H1 (cell line): Measurements from ENCODE around the gene SMG1. TPM values are rescaled to one million over a fixed set of nuclear protein-coding genes. Genes with fewer than 3 reads are reported as not detected.
"Not testable (repeated sequence)": the region's sequence is repeated elsewhere in the genome, so short reads cannot be mapped to it uniquely, and the experiment has no call there.

Experiments used
- CTCF ChIA-PET: fragments of 300-600 bp; sonication (Branson Sonifier 250); formaldehyde crosslinking; loops from one replicate; lab custom pipeline; 2021; ENCODE audit not compliant: partially characterized antibody; lab: Charles Lee
- POLR2A ChIA-PET: fragments of 300-600 bp; sonication (Branson Sonifier 250); formaldehyde crosslinking; loops from one replicate; lab custom pipeline; 2021; ENCODE audit warnings: inconsistent platforms; ENCODE audit not compliant: partially characterized antibody; lab: Charles Lee
- DNase-seq, 2 experiments: peaks; one replicate each; pipeline versions ENCODE4 v3.0.0 to v3.0.0-alpha.2; 2010 to 2022; ENCODE audit warnings: low spot score in 2 of 2, low read depth in 1 of 2, mixed read lengths in 1 of 2
- FAIRE-seq: peaks from 2 replicates; lab custom pipeline; 2011; peaks lifted over from hg19 to GRCh38; lab: Jason Lieb, UNC
- H2AFZ ChIP-seq: 2 replicates; pipeline ENCODE4 v1.8.1; 2012; ENCODE audit warnings: low read length, inconsistent platforms
- H2AK5ac ChIP-seq: 2 replicates; pipeline ENCODE4 v1.6.1; 2013; ENCODE audit warnings: low read depth, low read length
- H2BK120ac ChIP-seq: replicated peaks from 2 replicates; pipeline ENCODE3; 2013; ENCODE audit warnings: low read depth, low read length, inconsistent platforms
- H2BK12ac ChIP-seq: 2 replicates; pipeline ENCODE4 v1.6.1; 2013; ENCODE audit warnings: low read depth, low read length
- H2BK15ac ChIP-seq: 2 replicates; pipeline ENCODE4 v1.6.1; 2013; ENCODE audit warnings: low read length
- H2BK20ac ChIP-seq: 2 replicates; pipeline ENCODE4 v1.6.1; 2013; ENCODE audit warnings: low read length
- H2BK5ac ChIP-seq: 2 replicates; pipeline ENCODE4 v1.6.1; 2013; ENCODE audit warnings: low read depth, low read length
- H3K14ac ChIP-seq: 2 replicates; pipeline ENCODE4 v1.6.1; 2013; ENCODE audit warnings: inconsistent platforms; ENCODE audit not compliant: insufficient read length
- H3K18ac ChIP-seq: 2 replicates; pipeline ENCODE4 v1.6.1; 2013; ENCODE audit warnings: low read length; ENCODE audit errors: extremely low read depth
- H3K23ac ChIP-seq: 2 replicates; pipeline ENCODE4 v1.6.1; 2013; ENCODE audit warnings: inconsistent platforms; ENCODE audit not compliant: insufficient read length
- H3K23me2 ChIP-seq: 2 replicates; pipeline ENCODE4 v1.6.1; 2013; ENCODE audit warnings: low read depth, low read length
- H3K27ac ChIP-seq: 2 replicates; pipeline ENCODE4 v1.6.1; 2011; ENCODE audit warnings: low read depth, low read length, inconsistent platforms
- H3K27me3 ChIP-seq, 4 experiments: replicated peaks in 1 of 4; 1 replicate in 1 of 4; 2 replicates in 3 of 4; pipeline versions ENCODE4 v1.6.1 to v1.8.1; 2011 to 2013; ENCODE audit warnings: low read length in 3 of 4, mild to moderate bottlenecking in 3 of 4, inconsistent platforms in 2 of 4, mixed read lengths in 2 of 4, moderate library complexity in 1 of 4; ENCODE audit not compliant: control insufficient read depth in 3 of 4, insufficient read depth in 3 of 4; ENCODE audit errors: extremely low read depth in 1 of 4
- H3K36me3 ChIP-seq, 4 experiments: 2 replicates each; pipeline versions ENCODE4 v1.6.1 to v1.8.1; 2011 to 2013; ENCODE audit warnings: mild to moderate bottlenecking in 4 of 4, low read length in 3 of 4, moderate library complexity in 2 of 4, control low read depth in 1 of 4, inconsistent platforms in 1 of 4; ENCODE audit not compliant: insufficient read depth in 4 of 4, control insufficient read depth in 2 of 4
- H3K4ac ChIP-seq: replicated peaks from 2 replicates; pipeline ENCODE3; 2013; ENCODE audit warnings: low read length, low read depth, mixed read lengths, inconsistent platforms; ENCODE audit not compliant: insufficient read length
- H3K4me1 ChIP-seq, 4 experiments: replicated peaks in 1 of 4; 1 replicate in 1 of 4; 2 replicates in 3 of 4; pipeline versions ENCODE4 v1.6.1 to v1.8.1; 2011 to 2013; ENCODE audit warnings: low read length in 3 of 4, inconsistent platforms in 2 of 4, mixed read lengths in 1 of 4; ENCODE audit not compliant: insufficient read depth in 4 of 4, control insufficient read depth in 3 of 4
- H3K4me2 ChIP-seq, 2 experiments: 2 replicates each; pipeline versions ENCODE4 v1.6.1 to v1.8.1; 2011 to 2013; ENCODE audit warnings: low read depth in 2 of 2, low read length in 2 of 2, control low read depth in 1 of 2, inconsistent platforms in 1 of 2, mild to moderate bottlenecking in 1 of 2; ENCODE audit not compliant: insufficient read depth in 1 of 2
- H3K4me3 ChIP-seq, 4 experiments: fragments of 200-600, 300-600 bp in 1 of 4; sonication (generic), shearing (Covaris generic), sonication (Bioruptor Twin) in 1 of 4; 2 replicates each; pipeline versions ENCODE4 v1.5.1 to v1.8.1; 2011 to 2016; ENCODE audit warnings: low read length in 4 of 4, low read depth in 3 of 4, control low read depth in 2 of 4, inconsistent platforms in 2 of 4, mild to moderate bottlenecking in 2 of 4, mixed read lengths in 1 of 4, moderate library complexity in 1 of 4; ENCODE audit not compliant: insufficient read depth in 2 of 4; ENCODE audit errors: extremely low read depth in 1 of 4
- H3K56ac ChIP-seq: replicated peaks from 2 replicates; pipeline ENCODE3; 2013; ENCODE audit warnings: low read depth, mild to moderate bottlenecking, mixed read lengths, low read length, inconsistent platforms; ENCODE audit not compliant: insufficient read length
- H3K79me1 ChIP-seq: 2 replicates; pipeline ENCODE4 v1.6.1; 2013; ENCODE audit warnings: low read depth, low read length, control low read depth
- H3K79me2 ChIP-seq, 2 experiments: 2 replicates each; pipeline versions ENCODE4 v1.6.1 to v1.8.1; 2012 to 2013; ENCODE audit warnings: low read length in 2 of 2, mild to moderate bottlenecking in 2 of 2, inconsistent platforms in 1 of 2; ENCODE audit not compliant: insufficient read depth in 2 of 2, control insufficient read depth in 1 of 2
- H3K9ac ChIP-seq, 4 experiments: replicated peaks in 1 of 4; 1 replicate in 1 of 4; 2 replicates in 3 of 4; pipeline versions ENCODE4 v1.6.1 to v1.8.1; 2011 to 2013; ENCODE audit warnings: low read depth in 3 of 4, low read length in 3 of 4, control low read depth in 2 of 4, mild to moderate bottlenecking in 2 of 4, moderate library complexity in 2 of 4, inconsistent platforms in 1 of 4; ENCODE audit errors: extremely low read depth in 1 of 4
- H3K9me3 ChIP-seq, 2 experiments: 2 replicates each; pipeline versions ENCODE4 v1.6.1 to v1.8.1; 2012 to 2013; ENCODE audit warnings: mild to moderate bottlenecking in 2 of 2, moderate library complexity in 2 of 2, control low read depth in 1 of 2, inconsistent platforms in 1 of 2, low read depth in 1 of 2, low read length in 1 of 2, mixed read lengths in 1 of 2; ENCODE audit not compliant: insufficient read depth in 2 of 2
- H4K20me1 ChIP-seq, 2 experiments: replicated peaks in 1 of 2; 2 replicates each; pipeline versions ENCODE3 to v1.8.1; 2011 to 2013; ENCODE audit warnings: inconsistent platforms in 2 of 2, low read length in 2 of 2, mild to moderate bottlenecking in 1 of 2; ENCODE audit not compliant: insufficient read depth in 2 of 2, control insufficient read depth in 1 of 2
- H4K5ac ChIP-seq: 2 replicates; pipeline ENCODE4 v1.6.1; 2013; ENCODE audit warnings: low read length, low read depth, mixed read lengths, inconsistent platforms; ENCODE audit not compliant: insufficient read length
- H4K8ac ChIP-seq: 2 replicates; pipeline ENCODE4 v1.8.0; 2013; ENCODE audit warnings: mild to moderate bottlenecking, moderate library complexity, low read length, inconsistent platforms; ENCODE audit not compliant: insufficient read depth; ENCODE audit errors: extremely low read depth
- H4K91ac ChIP-seq: replicated peaks from 2 replicates; pipeline ENCODE3; 2013; ENCODE audit warnings: low read length, mixed read lengths, inconsistent platforms; ENCODE audit not compliant: insufficient read length
- WGBS, 2 experiments: shearing (Covaris generic) in 1 of 2; methylation state at CpG; one replicate each; pipeline versions ENCODE4 v1.1.6 to v1.1.7; 2013 to 2015; ENCODE audit warnings: low lambda C conversion rate in 2 of 2, mixed read lengths in 2 of 2, inconsistent platforms in 1 of 2, low coverage in 1 of 2, missing lambda C conversion rate in 1 of 2; ENCODE audit not compliant: insufficient replicate concordance in 2 of 2, insufficient coverage in 1 of 2, insufficient read length in 1 of 2; ENCODE audit errors: extremely low coverage in 1 of 2, missing lambda C conversion rate in 1 of 2; 5-methylcytosine and 5-hydroxymethylcytosine counted together
- polyA plus RNA-seq, 7 experiments: library from polyadenylated mRNA; depleted of rRNA in 3 of 7; stranded (reverse) in 5 of 7; unstranded in 2 of 7; fragments of >200 nt in 5 of 7; fragments of 200-250 nt in 2 of 7; gene quantifications; 1 replicate in 5 of 7; 2 replicates in 1 of 7; 4 replicates in 1 of 7; pipeline versions ENCODE4 v1.2.1 to v1.2.3, GENCODE V29; 2011 to 2013; ENCODE audit warnings: missing spikeins in 2 of 7, mixed read lengths in 2 of 7
- total RNA-seq: library from RNA; stranded (reverse); fragmentation: NEBNext Ultra II Directional; extraction: Animal tissue kit (Norgen Biotek cat#: 25700); gene quantifications from 2 replicates; pipeline ENCODE4 v1.2.1, GENCODE V29; 2021

The SMG1 gene
- total and polyA plus RNA-seq, 2 of the 8 experiments (the other 6 are each of a cell fraction or from before 2014, with no cell fraction given): 14.9 to 90.6 TPM

DNA sequence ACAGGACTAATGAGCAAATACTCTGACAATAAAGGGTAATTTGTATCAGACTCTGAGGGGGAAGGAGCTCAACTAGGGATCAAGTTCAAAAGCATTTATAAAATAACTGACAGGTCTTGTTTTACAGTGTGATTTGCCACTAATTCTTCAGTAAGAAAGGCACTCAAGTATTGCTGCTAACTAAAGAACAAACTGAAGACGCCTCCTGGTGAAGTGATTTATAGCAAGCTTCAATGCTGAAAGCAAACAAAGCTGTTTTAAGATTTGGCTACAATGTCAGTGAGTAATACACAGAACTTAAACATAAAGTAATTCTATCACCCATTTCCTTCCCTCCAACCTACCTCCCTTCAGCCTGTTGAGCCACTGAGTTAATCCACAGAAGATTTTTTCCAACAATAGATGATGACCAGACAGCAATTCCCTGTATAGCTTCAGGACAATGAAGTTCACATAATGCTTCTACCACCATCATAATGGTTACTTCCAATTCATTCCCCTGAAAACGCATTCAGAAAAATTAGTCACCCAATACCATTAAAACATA lies 59.9 kb downstream of the SMG1 start:
- CTCF ChIA-PET, H2BK120ac ChIP-seq, H3K9me3 ChIP-seq, H2BK5ac ChIP-seq, H3K79me1 ChIP-seq, H3K23me2 ChIP-seq, H3K79me2 ChIP-seq, H4K8ac ChIP-seq, H3K4ac ChIP-seq, H3K14ac ChIP-seq, POLR2A ChIA-PET, FAIRE-seq, H3K4me2 ChIP-seq, H3K18ac ChIP-seq, H3K56ac ChIP-seq, H2BK15ac ChIP-seq, H2BK20ac ChIP-seq, H2AFZ ChIP-seq, H3K4me3 ChIP-seq, H2AK5ac ChIP-seq, DNase-seq, H4K5ac ChIP-seq, H3K27me3 ChIP-seq, H3K27ac ChIP-seq, H2BK12ac ChIP-seq, H4K20me1 ChIP-seq, H3K4me1 ChIP-seq, H3K9ac ChIP-seq, H4K91ac ChIP-seq, H3K23ac ChIP-seq: not testable (repeated sequence)
- peaks cover 1 to 46% (median 23%) of the 10 kb centered on the region in 4 experiments; a peak in 6 of 8 replicates for H3K36me3 ChIP-seq
- WGBS, 2 experiments: 98% methylated on average over 2 of the region's 2 CpGs; no CpG with 5 or more reads in 1 of the 2 experiments

DNA sequence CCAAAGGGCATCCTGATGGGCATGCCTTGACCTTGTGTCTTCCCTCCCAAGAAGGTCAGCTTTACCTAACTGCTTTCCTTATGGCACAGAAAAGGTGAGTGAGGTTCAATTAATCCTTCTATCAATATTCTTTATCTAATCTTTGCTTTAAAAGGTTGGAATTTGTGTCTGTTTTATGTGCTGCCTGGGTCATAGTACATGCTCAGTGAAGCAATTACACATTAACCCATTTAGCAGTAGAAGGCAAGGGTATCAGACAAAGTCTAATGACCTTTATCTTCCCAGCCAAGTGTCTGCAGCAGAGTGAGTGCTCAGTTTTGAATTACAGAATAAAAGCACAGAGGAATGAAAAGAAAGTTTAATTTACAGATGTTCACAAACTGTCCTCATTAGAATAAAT lies 63.3 kb downstream of the SMG1 start:
- H2BK20ac ChIP-seq, CTCF ChIA-PET, H3K27me3 ChIP-seq, H3K9me3 ChIP-seq, H4K91ac ChIP-seq, H2BK120ac ChIP-seq, H3K9ac ChIP-seq, DNase-seq, H2BK15ac ChIP-seq, H3K4ac ChIP-seq, FAIRE-seq, H3K4me3 ChIP-seq, H3K79me1 ChIP-seq, H3K14ac ChIP-seq, H2AK5ac ChIP-seq, H3K27ac ChIP-seq, H4K20me1 ChIP-seq, POLR2A ChIA-PET, H2BK12ac ChIP-seq, H3K4me2 ChIP-seq, H3K4me1 ChIP-seq, H3K23ac ChIP-seq, H3K56ac ChIP-seq, H3K79me2 ChIP-seq, H2AFZ ChIP-seq, H4K8ac ChIP-seq, H3K23me2 ChIP-seq, H2BK5ac ChIP-seq, H4K5ac ChIP-seq, H3K18ac ChIP-seq: not testable (repeated sequence)
- peaks cover 0 to 34% (median 15%) of the 10 kb centered on the region in 4 experiments; a peak in 5 of 8 replicates for H3K36me3 ChIP-seq
